ENCODE data around the gene RABGAP1L. TPM values are rescaled to one million over a fixed set of nuclear protein-coding genes. Genes with fewer than 3 reads are reported as not detected.

The RABGAP1L gene
- total and polyA plus RNA-seq, 2 of the 8 experiments (the other 6 are each of a cell fraction or from before 2014, with no cell fraction given) = 33.3 to 156 TPM

DNA sequence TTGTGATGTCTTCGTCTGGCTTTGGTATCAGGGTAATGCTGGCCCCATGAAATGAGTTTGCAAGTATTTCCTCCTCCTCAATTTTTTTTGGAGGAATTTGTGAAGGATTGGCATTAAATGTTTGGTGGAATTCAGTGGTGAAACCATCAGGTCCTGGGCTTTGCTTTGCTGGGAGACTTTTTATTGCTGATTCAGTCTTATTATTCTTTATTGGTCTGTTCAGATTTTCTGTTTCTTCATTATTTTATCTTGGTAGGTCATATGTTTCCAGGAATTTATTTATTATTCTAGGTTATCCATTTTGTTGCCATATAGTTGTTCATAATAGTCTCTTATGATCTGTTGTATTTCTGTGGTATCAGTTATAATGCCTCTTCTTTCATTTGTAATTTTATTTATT is 126.7 kb downstream of the RABGAP1L start:
- no peak overlapping the region for H4K91ac ChIP-seq (replicated peaks; ENCODE audit: insufficient read length, low read length)
- no peak overlapping the region for H4K8ac ChIP-seq (ENCODE audit: extremely low read depth, insufficient read depth, low read length)
- no peaks in the 10 kb centered on the region for H3K9me3 ChIP-seq (ENCODE audit: insufficient read depth in 2 of 2, low read depth in 1 of 2, low read length in 1 of 2)
- H4K20me1 ChIP-seq (replicated peaks in 1 of 2; ENCODE audit: control insufficient read depth in 1 of 2, insufficient read depth in 2 of 2, low read length in 2 of 2) = no peaks in the 10 kb centered on the region
- no peak overlapping the region for H4K5ac ChIP-seq (ENCODE audit: insufficient read length, low read depth, low read length)
- no peak overlapping the region for H2BK5ac ChIP-seq (ENCODE audit: low read depth, low read length)
- no peak overlapping the region for H3K23ac ChIP-seq (ENCODE audit: insufficient read length)
- no peak overlapping the region for H3K14ac ChIP-seq (ENCODE audit: insufficient read length)
- ChIA-PET POLR2A (ENCODE audit: partially characterized antibody) (no interaction called here), CTCF (ENCODE audit: partially characterized antibody) (no interaction called here)
- no peaks in the 10 kb centered on the region for H3K27me3 ChIP-seq (replicated peaks in 1 of 4; ENCODE audit: control insufficient read depth in 3 of 4, extremely low read depth in 1 of 4, insufficient read depth in 3 of 4, low read length in 3 of 4)
- H3K36me3 ChIP-seq (ENCODE audit: control insufficient read depth in 2 of 4, insufficient read depth in 4 of 4, low read length in 3 of 4) = peaks cover 0 to 4% (median 0%) of the 10 kb centered on the region in 4 experiments; a peak in 1 of 8 replicates
- H2AK5ac ChIP-seq (ENCODE audit: low read depth, low read length) = no peak overlapping the region
- FAIRE-seq = no peak
- H3K27ac ChIP-seq (ENCODE audit: low read depth, low read length) = no peak overlapping the region
- H2AFZ ChIP-seq (ENCODE audit: low read length) = no peak overlapping the region
- H2BK20ac ChIP-seq (ENCODE audit: low read length) = no peak overlapping the region
- 82% methylated on average over 1 of the region's 1 CpG; no CpG with 5 or more reads in 1 of the 2 experiments for WGBS, 2 experiments (ENCODE audit: extremely low coverage in 1 of 2, insufficient coverage in 1 of 2, insufficient read length in 1 of 2, insufficient replicate concordance in 2 of 2, low coverage in 1 of 2, low lambda C conversion rate in 2 of 2, missing lambda C conversion rate in 1 of 2)
- no peak overlapping the region for H3K9ac ChIP-seq (replicated peaks in 1 of 4; ENCODE audit: extremely low read depth in 1 of 4, low read depth in 3 of 4, low read length in 3 of 4)
- no peak overlapping the region for H3K4ac ChIP-seq (replicated peaks; ENCODE audit: insufficient read length, low read depth, low read length)
- no peaks in the 10 kb centered on the region for H3K4me1 ChIP-seq (replicated peaks in 1 of 4; ENCODE audit: control insufficient read depth in 3 of 4, insufficient read depth in 4 of 4, low read length in 3 of 4)
- no peak overlapping the region for H2BK120ac ChIP-seq (replicated peaks; ENCODE audit: low read depth, low read length)
- DNase-seq (ENCODE audit: low read depth in 1 of 2, low spot score in 2 of 2) = no peak
- H3K4me2 ChIP-seq (ENCODE audit: insufficient read depth in 1 of 2, low read depth in 2 of 2, low read length in 2 of 2) = no peak overlapping the region
- H3K79me1 ChIP-seq (ENCODE audit: low read depth, low read length) = no peaks in the 10 kb centered on the region
- no peak overlapping the region for H3K4me3 ChIP-seq (ENCODE audit: extremely low read depth in 1 of 4, insufficient read depth in 2 of 4, low read depth in 3 of 4, low read length in 4 of 4)
- H2BK12ac ChIP-seq (ENCODE audit: low read depth, low read length) = no peak overlapping the region
- no peaks in the 10 kb centered on the region for H3K79me2 ChIP-seq (ENCODE audit: control insufficient read depth in 1 of 2, insufficient read depth in 2 of 2, low read length in 2 of 2)
- no peaks in the 10 kb centered on the region; the same call in 1 of the 2 replicates for H3K23me2 ChIP-seq (ENCODE audit: low read depth, low read length)
- no peak overlapping the region for H2BK15ac ChIP-seq (ENCODE audit: low read length)
- H3K18ac ChIP-seq (ENCODE audit: extremely low read depth, low read length) = no peak overlapping the region
- no peak overlapping the region for H3K56ac ChIP-seq (replicated peaks; ENCODE audit: insufficient read length, low read depth, low read length)
- TF ChIP-seq TEAD4 (IDR thresholded peaks at IDR 0.05; ENCODE audit: low read depth, low read length) (no peak), SAP30 (IDR thresholded peaks at IDR 0.05; ENCODE audit: insufficient read depth, insufficient replicate concordance, low read length) (no peak), TCF12 (IDR thresholded peaks at IDR 0.05; ENCODE audit: low read depth, low read length) (no peak), RNF2 (IDR thresholded peaks at IDR 0.05; ENCODE audit: borderline replicate concordance, low read depth, low read length, missing control alignments, poor library complexity, severe bottlenecking) (no peak)

Measured in H1 (cell line).